Measurements from ENCODE around the gene ZBTB20. TPM values are rescaled to one million over a fixed set of nuclear protein-coding genes. Genes with fewer than 3 reads are reported as not detected.

The ZBTB20 gene
- total and polyA plus RNA-seq, 10 of the 15 experiments (the other 5 are each of a cell fraction or from before 2014, with no cell fraction given), result 0.20 to 5.5 (median 2.2) TPM

- FAIRE-seq (no peak), DNase-seq (ENCODE audit: low read depth, low spot score) (no peak), ATAC-seq (no peak)
- Histone ChIP-seq H3K4me3 (no peak overlapping the region), H3K27ac (ENCODE audit: control insufficient read depth, insufficient read depth) (no peak overlapping the region), H3K79me2 (ENCODE audit: control insufficient read depth, insufficient read depth, low read length) (no peaks in the 10 kb centered on the region), H2AFZ (ENCODE audit: control insufficient read depth, low read depth, low read length) (no peak overlapping the region), H3K9ac (ENCODE audit: control insufficient read depth, insufficient read depth, low read length) (no peak overlapping the region), H3K27me3 (replicated peaks in 1 of 2; ENCODE audit: control insufficient read depth in 2 of 2, insufficient read depth in 2 of 2, low read length in 1 of 2) (no peaks in the 10 kb centered on the region), H3K4me1 (ENCODE audit: control insufficient read depth, insufficient read depth, low read length) (no peaks in the 10 kb centered on the region), H3K9me3 (replicated peaks; ENCODE audit: control insufficient read depth, insufficient read depth, low read length) (no peaks in the 10 kb centered on the region), H4K20me1 (ENCODE audit: control insufficient read depth, insufficient read depth) (no peaks in the 10 kb centered on the region), H3K4me2 (ENCODE audit: control insufficient read depth, insufficient read depth) (no peak overlapping the region), H3K36me3 (ENCODE audit: control insufficient read depth in 2 of 2, insufficient read depth in 2 of 2, low read length in 1 of 2) (no peaks in the 10 kb centered on the region)
- intact Hi-C loops (cut with micrococcal nuclease; ENCODE audit: unreplicated experiment), result no loop called here
- ChIA-PET RAD21 (ENCODE audit: unreplicated experiment) (no interaction called here), SMC1A (ENCODE audit: uncharacterized antibody, unreplicated experiment) (interaction anchor here (0.6 to 1.0 kb wide), 2 partner anchors 9 to 252 kb away, joined by 3 to 6 read pairs; no protein-coding TSS in a partner anchor), CTCF (interaction anchor here (0.5 to 0.6 kb wide), 2 partner anchors 26 to 566 kb away, joined by 3 read pairs; no protein-coding TSS in a partner anchor), POLR2A (interaction anchor here (0.6 kb wide), 1 partner anchor 113 kb away, joined by 3 read pairs; no protein-coding TSS in a partner anchor)
- no TSS peak for BruUV-seq (replicated peaks)
- TF ChIP-seq SMC3 (IDR thresholded peaks at IDR 0.05; ENCODE audit: borderline replicate concordance, low read length) (no peak), YY1 (IDR thresholded peaks at IDR 0.05; ENCODE audit: low read depth, low read length) (no peak), POLR2AphosphoS2 (IDR thresholded peaks at IDR 0.05; ENCODE audit: low read depth, low read length) (no peak), SIN3A (IDR thresholded peaks at IDR 0.05; ENCODE audit: low read depth, low read length) (no peak), SREBF2 (IDR thresholded peaks at IDR 0.05; ENCODE audit: low read length) (no peak), PAX5 (IDR thresholded peaks at IDR 0.05; ENCODE audit: borderline replicate concordance, low read depth, low read length) (no peak), MXI1 (IDR thresholded peaks at IDR 0.05; ENCODE audit: low read depth, low read length) (no peak), IKZF1 (conservative IDR thresholded peaks at IDR 0.05) (no peak), NFYA (IDR thresholded peaks at IDR 0.05; ENCODE audit: borderline replicate concordance, low read depth, low read length) (no peak), KDM1A (IDR thresholded peaks at IDR 0.05; ENCODE audit: borderline replicate concordance) (no peak), TCF12 (IDR thresholded peaks at IDR 0.05; ENCODE audit: low read depth, low read length) (no peak), ASH2L (IDR thresholded peaks at IDR 0.05; ENCODE audit: borderline replicate concordance, low read depth) (no peak), TARDBP (IDR thresholded peaks at IDR 0.05; ENCODE audit: borderline replicate concordance) (no peak), CHD2 (IDR thresholded peaks at IDR 0.05; ENCODE audit: borderline replicate concordance, low read depth, low read length) (no peak), ZNF687 (IDR thresholded peaks at IDR 0.05) (no peak), JUND (IDR thresholded peaks at IDR 0.05; ENCODE audit: low read depth, low read length) (no peak)
- TF ChIP-seq, protein P1, sequence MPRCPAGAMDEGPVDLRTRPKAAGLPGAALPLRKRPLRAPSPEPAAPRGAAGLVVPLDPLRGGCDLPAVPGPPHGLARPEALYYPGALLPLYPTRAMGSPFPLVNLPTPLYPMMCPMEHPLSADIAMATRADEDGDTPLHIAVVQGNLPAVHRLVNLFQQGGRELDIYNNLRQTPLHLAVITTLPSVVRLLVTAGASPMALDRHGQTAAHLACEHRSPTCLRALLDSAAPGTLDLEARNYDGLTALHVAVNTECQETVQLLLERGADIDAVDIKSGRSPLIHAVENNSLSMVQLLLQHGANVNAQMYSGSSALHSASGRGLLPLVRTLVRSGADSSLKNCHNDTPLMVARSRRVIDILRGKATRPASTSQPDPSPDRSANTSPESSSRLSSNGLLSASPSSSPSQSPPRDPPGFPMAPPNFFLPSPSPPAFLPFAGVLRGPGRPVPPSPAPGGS (IDR thresholded peaks at IDR 0.05; ENCODE audit: borderline replicate concordance, insufficient read depth, low read depth, low read length, poor library complexity, severe bottlenecking), result no peak
- TF ChIP-seq, protein P2, sequence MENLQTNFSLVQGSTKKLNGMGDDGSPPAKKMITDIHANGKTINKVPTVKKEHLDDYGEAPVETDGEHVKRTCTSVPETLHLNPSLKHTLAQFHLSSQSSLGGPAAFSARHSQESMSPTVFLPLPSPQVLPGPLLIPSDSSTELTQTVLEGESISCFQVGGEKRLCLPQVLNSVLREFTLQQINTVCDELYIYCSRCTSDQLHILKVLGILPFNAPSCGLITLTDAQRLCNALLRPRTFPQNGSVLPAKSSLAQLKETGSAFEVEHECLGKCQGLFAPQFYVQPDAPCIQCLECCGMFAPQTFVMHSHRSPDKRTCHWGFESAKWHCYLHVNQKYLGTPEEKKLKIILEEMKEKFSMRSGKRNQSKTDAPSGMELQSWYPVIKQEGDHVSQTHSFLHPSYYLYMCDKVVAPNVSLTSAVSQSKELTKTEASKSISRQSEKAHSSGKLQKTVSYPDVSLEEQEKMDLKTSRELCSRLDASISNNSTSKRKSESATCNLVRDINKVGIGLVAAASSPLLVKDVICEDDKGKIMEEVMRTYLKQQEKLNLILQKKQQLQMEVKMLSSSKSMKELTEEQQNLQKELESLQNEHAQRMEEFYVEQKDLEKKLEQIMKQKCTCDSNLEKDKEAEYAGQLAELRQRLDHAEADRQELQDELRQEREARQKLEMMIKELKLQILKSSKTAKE (IDR thresholded peaks at IDR 0.05; ENCODE audit: low read depth, poor library complexity, severe bottlenecking), result no peak
- TF ChIP-seq, protein P3, sequence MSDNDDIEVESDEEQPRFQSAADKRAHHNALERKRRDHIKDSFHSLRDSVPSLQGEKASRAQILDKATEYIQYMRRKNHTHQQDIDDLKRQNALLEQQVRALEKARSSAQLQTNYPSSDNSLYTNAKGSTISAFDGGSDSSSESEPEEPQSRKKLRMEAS (IDR thresholded peaks at IDR 0.05; ENCODE audit: low read depth, low read length), result no peak
- WGBS (ENCODE audit: insufficient coverage, insufficient replicate concordance, low lambda C conversion rate, missing lambda C conversion rate), result 0% methylated on average over 1 of the region's 1 CpG
- in situ Hi-C loops (cut with MboI), result no loop called here
Observed at GRCh38 chr3:114718898-114719210, 428.2 kb downstream of the ZBTB20 start.
